Measurements from ENCODE around the gene POP5. TPM values are rescaled to one million over a fixed set of nuclear protein-coding genes. Genes with fewer than 3 reads are reported as not detected.

The POP5 gene
- total and polyA plus RNA-seq, 12 donors, result 31.4 to 158 (median 68.9) TPM

GRCh38 chr12:120563495-120563894 lies 17.7 kb downstream of the POP5 start:
- H3K27ac ChIP-seq, result peak overlapping the region in 2 of 5 donors; percentile 32 to 56
- no peak for TF ChIP-seq POLR2A (IDR thresholded peaks at IDR 0.05)
- TF ChIP-seq CTCF (IDR thresholded peaks at IDR 0.05), result no peak
- H3K27me3 ChIP-seq, result no peaks in the 10 kb centered on the region
- 89 to 98% (median 92%) methylated on average over 11 of the region's 11 CpGs for WGBS, 4 donors
- peaks cover 18 to 28% of the 10 kb centered on the region in 2 donors for H3K4me1 ChIP-seq (replicated peaks in 1 of 2)
- peak in 1 of 7 donors; percentile 14 for DNase-seq
- H3K36me3 ChIP-seq (replicated peaks in 1 of 2), result peaks cover 0 to 98% of the 10 kb centered on the region in 2 donors
- no peaks in the 10 kb centered on the region for H3K9me3 ChIP-seq (replicated peaks in 1 of 3)
- intact Hi-C loops (cut with DNase I), result loop anchor here in 1 of 2 donors (10.0 kb wide), 1 partner anchor 99 kb away; the partner anchor contains the start of gene SRSF9
- H3K4me3 ChIP-seq, result no peak overlapping the region

GRCh38 chr12:120562906-120563305 lies 18.3 kb downstream of the POP5 start:
- Histone ChIP-seq H3K36me3 (replicated peaks in 1 of 2) (peaks cover 0 to 95% of the 10 kb centered on the region in 2 donors), H3K4me1 (replicated peaks in 1 of 2) (peaks cover 18 to 28% of the 10 kb centered on the region in 2 donors), H3K9me3 (replicated peaks in 1 of 3) (no peaks in the 10 kb centered on the region), H3K27ac (peak overlapping the region in 2 of 5 donors; percentile 32 to 56), H3K4me3 (no peak overlapping the region), H3K27me3 (no peaks in the 10 kb centered on the region)
- WGBS, 4 donors, result 49 to 65% (median 64%) methylated on average over 5 to 8 of the region's 8 CpGs
- intact Hi-C loops (cut with DNase I), result loop anchor here in 1 of 2 donors (10.0 kb wide), 1 partner anchor 98 kb away; the partner anchor contains the start of gene SRSF9
- peak in 2 of 7 donors; percentile 12 to 74 for DNase-seq
- no peak for TF ChIP-seq CTCF (IDR thresholded peaks at IDR 0.05)
- no peak for TF ChIP-seq POLR2A (IDR thresholded peaks at IDR 0.05)

- Histone ChIP-seq H3K4me3 (no peak overlapping the region), H3K4me1 (replicated peaks in 1 of 2) (peaks cover 0 to 1% of the 10 kb centered on the region in 2 donors), H3K27me3 (no peaks in the 10 kb centered on the region), H3K27ac (no peak overlapping the region), H3K9me3 (replicated peaks in 1 of 3) (no peaks in the 10 kb centered on the region), H3K36me3 (replicated peaks in 1 of 2) (peaks cover 0 to 94% of the 10 kb centered on the region in 2 donors)
- no peak for DNase-seq
- WGBS, 4 donors, result 87 to 95% (median 89%) methylated on average over 2 of the region's 2 CpGs
- intact Hi-C loops (cut with DNase I), result no loop called here
- no peak for TF ChIP-seq POLR2A (IDR thresholded peaks at IDR 0.05)
- TF ChIP-seq CTCF (IDR thresholded peaks at IDR 0.05), result no peak
Measured at GRCh38 chr12:120557589-120557988, 23.6 kb downstream of the POP5 start.

- 77 to 94% (median 89%) methylated on average over 1 of the region's 1 CpG for WGBS, 4 donors
- H3K27ac ChIP-seq, result peak overlapping the region in 2 of 5 donors; percentile 16 to 21
- intact Hi-C loops (cut with DNase I), result no loop called here
- H3K27me3 ChIP-seq, result no peaks in the 10 kb centered on the region
- H3K9me3 ChIP-seq (replicated peaks in 1 of 3), result no peaks in the 10 kb centered on the region
- no peak for TF ChIP-seq CTCF (IDR thresholded peaks at IDR 0.05)
- TF ChIP-seq POLR2A (IDR thresholded peaks at IDR 0.05), result no peak
- no peak overlapping the region for H3K4me3 ChIP-seq
- peaks cover 0 to 71% of the 10 kb centered on the region in 2 donors for H3K36me3 ChIP-seq (replicated peaks in 1 of 2)
- peaks cover 17 to 30% of the 10 kb centered on the region in 2 donors for H3K4me1 ChIP-seq (replicated peaks in 1 of 2)
- peak in 1 of 7 donors; percentile 5 for DNase-seq
Measured at GRCh38 chr12:120554678-120555077, 26.5 kb downstream of the POP5 start.
